H1 (cell line): ENCODE measurements around the gene RGS5. TPM values are rescaled to one million over a fixed set of nuclear protein-coding genes. Genes with fewer than 3 reads are reported as not detected.

Experiments used
- CTCF ChIA-PET: fragments of 300-600 bp; sonication (Branson Sonifier 250); formaldehyde crosslinking; loops from one replicate; lab custom pipeline; 2021; ENCODE audit not compliant: partially characterized antibody; lab: Charles Lee
- POLR2A ChIA-PET: fragments of 300-600 bp; sonication (Branson Sonifier 250); formaldehyde crosslinking; loops from one replicate; lab custom pipeline; 2021; ENCODE audit warnings: inconsistent platforms; ENCODE audit not compliant: partially characterized antibody; lab: Charles Lee
- DNase-seq, 2 experiments: peaks; one replicate each; pipeline versions ENCODE4 v3.0.0 to v3.0.0-alpha.2; 2010 to 2022; ENCODE audit warnings: low spot score in 2 of 2, low read depth in 1 of 2, mixed read lengths in 1 of 2
- FAIRE-seq: peaks from 2 replicates; lab custom pipeline; 2011; peaks lifted over from hg19 to GRCh38; lab: Jason Lieb, UNC
- H2AFZ ChIP-seq: 2 replicates; pipeline ENCODE4 v1.8.1; 2012; ENCODE audit warnings: low read length, inconsistent platforms
- H2AK5ac ChIP-seq: 2 replicates; pipeline ENCODE4 v1.6.1; 2013; ENCODE audit warnings: low read depth, low read length
- H2BK120ac ChIP-seq: replicated peaks from 2 replicates; pipeline ENCODE3; 2013; ENCODE audit warnings: low read depth, low read length, inconsistent platforms
- H2BK12ac ChIP-seq: 2 replicates; pipeline ENCODE4 v1.6.1; 2013; ENCODE audit warnings: low read depth, low read length
- H2BK15ac ChIP-seq: 2 replicates; pipeline ENCODE4 v1.6.1; 2013; ENCODE audit warnings: low read length
- H2BK20ac ChIP-seq: 2 replicates; pipeline ENCODE4 v1.6.1; 2013; ENCODE audit warnings: low read length
- H2BK5ac ChIP-seq: 2 replicates; pipeline ENCODE4 v1.6.1; 2013; ENCODE audit warnings: low read depth, low read length
- H3K14ac ChIP-seq: 2 replicates; pipeline ENCODE4 v1.6.1; 2013; ENCODE audit warnings: inconsistent platforms; ENCODE audit not compliant: insufficient read length
- H3K18ac ChIP-seq: 2 replicates; pipeline ENCODE4 v1.6.1; 2013; ENCODE audit warnings: low read length; ENCODE audit errors: extremely low read depth
- H3K23ac ChIP-seq: 2 replicates; pipeline ENCODE4 v1.6.1; 2013; ENCODE audit warnings: inconsistent platforms; ENCODE audit not compliant: insufficient read length
- H3K23me2 ChIP-seq: 2 replicates; pipeline ENCODE4 v1.6.1; 2013; ENCODE audit warnings: low read depth, low read length
- H3K27ac ChIP-seq: 2 replicates; pipeline ENCODE4 v1.6.1; 2011; ENCODE audit warnings: low read depth, low read length, inconsistent platforms
- H3K27me3 ChIP-seq, 4 experiments: replicated peaks in 1 of 4; 1 replicate in 1 of 4; 2 replicates in 3 of 4; pipeline versions ENCODE4 v1.6.1 to v1.8.1; 2011 to 2013; ENCODE audit warnings: low read length in 3 of 4, mild to moderate bottlenecking in 3 of 4, inconsistent platforms in 2 of 4, mixed read lengths in 2 of 4, moderate library complexity in 1 of 4; ENCODE audit not compliant: control insufficient read depth in 3 of 4, insufficient read depth in 3 of 4; ENCODE audit errors: extremely low read depth in 1 of 4
- H3K36me3 ChIP-seq, 4 experiments: 2 replicates each; pipeline versions ENCODE4 v1.6.1 to v1.8.1; 2011 to 2013; ENCODE audit warnings: mild to moderate bottlenecking in 4 of 4, low read length in 3 of 4, moderate library complexity in 2 of 4, control low read depth in 1 of 4, inconsistent platforms in 1 of 4; ENCODE audit not compliant: insufficient read depth in 4 of 4, control insufficient read depth in 2 of 4
- H3K4ac ChIP-seq: replicated peaks from 2 replicates; pipeline ENCODE3; 2013; ENCODE audit warnings: low read length, low read depth, mixed read lengths, inconsistent platforms; ENCODE audit not compliant: insufficient read length
- H3K4me1 ChIP-seq, 4 experiments: replicated peaks in 1 of 4; 1 replicate in 1 of 4; 2 replicates in 3 of 4; pipeline versions ENCODE4 v1.6.1 to v1.8.1; 2011 to 2013; ENCODE audit warnings: low read length in 3 of 4, inconsistent platforms in 2 of 4, mixed read lengths in 1 of 4; ENCODE audit not compliant: insufficient read depth in 4 of 4, control insufficient read depth in 3 of 4
- H3K4me2 ChIP-seq, 2 experiments: 2 replicates each; pipeline versions ENCODE4 v1.6.1 to v1.8.1; 2011 to 2013; ENCODE audit warnings: low read depth in 2 of 2, low read length in 2 of 2, control low read depth in 1 of 2, inconsistent platforms in 1 of 2, mild to moderate bottlenecking in 1 of 2; ENCODE audit not compliant: insufficient read depth in 1 of 2
- H3K4me3 ChIP-seq, 4 experiments: fragments of 200-600, 300-600 bp in 1 of 4; sonication (generic), shearing (Covaris generic), sonication (Bioruptor Twin) in 1 of 4; 2 replicates each; pipeline versions ENCODE4 v1.5.1 to v1.8.1; 2011 to 2016; ENCODE audit warnings: low read length in 4 of 4, low read depth in 3 of 4, control low read depth in 2 of 4, inconsistent platforms in 2 of 4, mild to moderate bottlenecking in 2 of 4, mixed read lengths in 1 of 4, moderate library complexity in 1 of 4; ENCODE audit not compliant: insufficient read depth in 2 of 4; ENCODE audit errors: extremely low read depth in 1 of 4
- H3K56ac ChIP-seq: replicated peaks from 2 replicates; pipeline ENCODE3; 2013; ENCODE audit warnings: low read depth, mild to moderate bottlenecking, mixed read lengths, low read length, inconsistent platforms; ENCODE audit not compliant: insufficient read length
- H3K79me1 ChIP-seq: 2 replicates; pipeline ENCODE4 v1.6.1; 2013; ENCODE audit warnings: low read depth, low read length, control low read depth
- H3K79me2 ChIP-seq, 2 experiments: 2 replicates each; pipeline versions ENCODE4 v1.6.1 to v1.8.1; 2012 to 2013; ENCODE audit warnings: low read length in 2 of 2, mild to moderate bottlenecking in 2 of 2, inconsistent platforms in 1 of 2; ENCODE audit not compliant: insufficient read depth in 2 of 2, control insufficient read depth in 1 of 2
- H3K9ac ChIP-seq, 4 experiments: replicated peaks in 1 of 4; 1 replicate in 1 of 4; 2 replicates in 3 of 4; pipeline versions ENCODE4 v1.6.1 to v1.8.1; 2011 to 2013; ENCODE audit warnings: low read depth in 3 of 4, low read length in 3 of 4, control low read depth in 2 of 4, mild to moderate bottlenecking in 2 of 4, moderate library complexity in 2 of 4, inconsistent platforms in 1 of 4; ENCODE audit errors: extremely low read depth in 1 of 4
- H3K9me3 ChIP-seq, 2 experiments: 2 replicates each; pipeline versions ENCODE4 v1.6.1 to v1.8.1; 2012 to 2013; ENCODE audit warnings: mild to moderate bottlenecking in 2 of 2, moderate library complexity in 2 of 2, control low read depth in 1 of 2, inconsistent platforms in 1 of 2, low read depth in 1 of 2, low read length in 1 of 2, mixed read lengths in 1 of 2; ENCODE audit not compliant: insufficient read depth in 2 of 2
- H4K20me1 ChIP-seq, 2 experiments: replicated peaks in 1 of 2; 2 replicates each; pipeline versions ENCODE3 to v1.8.1; 2011 to 2013; ENCODE audit warnings: inconsistent platforms in 2 of 2, low read length in 2 of 2, mild to moderate bottlenecking in 1 of 2; ENCODE audit not compliant: insufficient read depth in 2 of 2, control insufficient read depth in 1 of 2
- H4K5ac ChIP-seq: 2 replicates; pipeline ENCODE4 v1.6.1; 2013; ENCODE audit warnings: low read length, low read depth, mixed read lengths, inconsistent platforms; ENCODE audit not compliant: insufficient read length
- H4K8ac ChIP-seq: 2 replicates; pipeline ENCODE4 v1.8.0; 2013; ENCODE audit warnings: mild to moderate bottlenecking, moderate library complexity, low read length, inconsistent platforms; ENCODE audit not compliant: insufficient read depth; ENCODE audit errors: extremely low read depth
- H4K91ac ChIP-seq: replicated peaks from 2 replicates; pipeline ENCODE3; 2013; ENCODE audit warnings: low read length, mixed read lengths, inconsistent platforms; ENCODE audit not compliant: insufficient read length
- CBX8 ChIP-seq: fragments of 300-800, 300-1000 bp; sonication (generic); IDR thresholded peaks from 2 replicates; pipeline ENCODE4 v1.7.1; 2016; ENCODE audit warnings: low read depth, low read length, borderline replicate concordance
- GTF2F1 ChIP-seq: IDR thresholded peaks from 2 replicates; pipeline ENCODE4 v1.6.1; 2012; ENCODE audit warnings: low read depth, low read length, improper control_type of control experiment, borderline replicate concordance
- HDAC6 ChIP-seq: IDR thresholded peaks from one replicate; pipeline ENCODE4 v1.7.1; 2012; ENCODE audit warnings: low read depth, mild to moderate bottlenecking, inconsistent platforms, low read length, moderate library complexity
- SAP30 ChIP-seq: fragments of 300-600 bp; sonication (generic); IDR thresholded peaks from 2 replicates; pipeline ENCODE4 v1.7.1; 2012; ENCODE audit warnings: low read length, moderate library complexity, mild to moderate bottlenecking, inconsistent platforms; ENCODE audit not compliant: insufficient read depth, insufficient replicate concordance
- WGBS, 2 experiments: shearing (Covaris generic) in 1 of 2; methylation state at CpG; one replicate each; pipeline versions ENCODE4 v1.1.6 to v1.1.7; 2013 to 2015; ENCODE audit warnings: low lambda C conversion rate in 2 of 2, mixed read lengths in 2 of 2, inconsistent platforms in 1 of 2, low coverage in 1 of 2, missing lambda C conversion rate in 1 of 2; ENCODE audit not compliant: insufficient replicate concordance in 2 of 2, insufficient coverage in 1 of 2, insufficient read length in 1 of 2; ENCODE audit errors: extremely low coverage in 1 of 2, missing lambda C conversion rate in 1 of 2; 5-methylcytosine and 5-hydroxymethylcytosine counted together
- polyA plus RNA-seq, 7 experiments: library from polyadenylated mRNA; depleted of rRNA in 3 of 7; stranded (reverse) in 5 of 7; unstranded in 2 of 7; fragments of >200 nt in 5 of 7; fragments of 200-250 nt in 2 of 7; gene quantifications; 1 replicate in 5 of 7; 2 replicates in 1 of 7; 4 replicates in 1 of 7; pipeline versions ENCODE4 v1.2.1 to v1.2.3, GENCODE V29; 2011 to 2013; ENCODE audit warnings: missing spikeins in 2 of 7, mixed read lengths in 2 of 7
- total RNA-seq: library from RNA; stranded (reverse); fragmentation: NEBNext Ultra II Directional; extraction: Animal tissue kit (Norgen Biotek cat#: 25700); gene quantifications from 2 replicates; pipeline ENCODE4 v1.2.1, GENCODE V29; 2021
- TF ChIP-seq, protein P1 (sequence below): IDR thresholded peaks from 2 replicates; pipeline ENCODE4 v1.6.1; 2012; ENCODE audit warnings: inconsistent platforms
- TF ChIP-seq, protein P2 (sequence below): IDR thresholded peaks from 2 replicates; pipeline ENCODE4 v1.6.1; 2011; ENCODE audit warnings: low read length, improper control_type of control experiment

RGS5 gene
- total and polyA plus RNA-seq, 2 of the 8 experiments (the other 6 are each of a cell fraction or from before 2014, with no cell fraction given) = 75.5 to 103 TPM

- TF ChIP-seq SAP30 = no peak
- TF ChIP-seq CBX8 = no peak
- TF ChIP-seq, protein P1, sequence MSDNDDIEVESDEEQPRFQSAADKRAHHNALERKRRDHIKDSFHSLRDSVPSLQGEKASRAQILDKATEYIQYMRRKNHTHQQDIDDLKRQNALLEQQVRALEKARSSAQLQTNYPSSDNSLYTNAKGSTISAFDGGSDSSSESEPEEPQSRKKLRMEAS = no peak
- TF ChIP-seq, protein P2, sequence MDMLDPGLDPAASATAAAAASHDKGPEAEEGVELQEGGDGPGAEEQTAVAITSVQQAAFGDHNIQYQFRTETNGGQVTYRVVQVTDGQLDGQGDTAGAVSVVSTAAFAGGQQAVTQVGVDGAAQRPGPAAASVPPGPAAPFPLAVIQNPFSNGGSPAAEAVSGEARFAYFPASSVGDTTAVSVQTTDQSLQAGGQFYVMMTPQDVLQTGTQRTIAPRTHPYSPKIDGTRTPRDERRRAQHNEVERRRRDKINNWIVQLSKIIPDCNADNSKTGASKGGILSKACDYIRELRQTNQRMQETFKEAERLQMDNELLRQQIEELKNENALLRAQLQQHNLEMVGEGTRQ = no peak
- no peak for TF ChIP-seq GTF2F1
- TF ChIP-seq HDAC6 = no peak
- no peak overlapping the region for H2BK15ac ChIP-seq
- no peak overlapping the region for H3K18ac ChIP-seq
- no peak overlapping the region for H2BK12ac ChIP-seq
- 88% methylated on average over 5 of the region's 5 CpGs; no CpG with 5 or more reads in 1 of the 2 experiments for WGBS, 2 experiments
- no peak overlapping the region for H2AFZ ChIP-seq
- H3K56ac ChIP-seq = no peak overlapping the region
- no peaks in the 10 kb centered on the region for H3K27me3 ChIP-seq
- H3K79me1 ChIP-seq = no peaks in the 10 kb centered on the region
- H3K14ac ChIP-seq = no peak overlapping the region
- H3K79me2 ChIP-seq = peaks cover 0 to 27% of the 10 kb centered on the region in 2 experiments; a peak in 2 of 4 replicates
- FAIRE-seq (no peak), DNase-seq (no peak)
- no peak overlapping the region for H2BK120ac ChIP-seq
- H4K8ac ChIP-seq = no peak overlapping the region
- H3K9ac ChIP-seq = no peak overlapping the region
- no peak overlapping the region for H2AK5ac ChIP-seq
- peaks cover 0 to 4% (median 3%) of the 10 kb centered on the region in 4 experiments; a peak in 3 of 7 replicates for H3K4me1 ChIP-seq
- H2BK5ac ChIP-seq = no peak overlapping the region
- no peak overlapping the region for H4K5ac ChIP-seq
- H3K27ac ChIP-seq = no peak overlapping the region
- no peak overlapping the region for H3K4ac ChIP-seq
- no peaks in the 10 kb centered on the region for H3K23me2 ChIP-seq
- H3K23ac ChIP-seq = no peak overlapping the region
- POLR2A ChIA-PET = interaction anchor here (3.5 kb wide), 1 partner anchor 9 kb away, joined by 16 read pairs; no protein-coding TSS in a partner anchor
- H2BK20ac ChIP-seq = no peak overlapping the region
- H3K36me3 ChIP-seq = no peaks in the 10 kb centered on the region
- CTCF ChIA-PET = interaction anchor here (0.7 to 2.2 kb wide), 2 partner anchors 21 to 29 kb away, joined by 3 to 5 read pairs; no protein-coding TSS in a partner anchor
- H4K20me1 ChIP-seq = no peaks in the 10 kb centered on the region
- no peak overlapping the region for H3K4me3 ChIP-seq
- no peaks in the 10 kb centered on the region for H3K9me3 ChIP-seq
- no peak overlapping the region for H4K91ac ChIP-seq
- H3K4me2 ChIP-seq = no peak overlapping the region
Measured at GRCh38 chr1:163195728-163196448, 6.8 kb downstream of the RGS5 start.
